Right lung (tissue), 5 donors: ENCODE results near the gene STOM. TPM values are rescaled to one million over a fixed set of nuclear protein-coding genes. Genes with fewer than 3 reads are reported as not detected.
"Not testable (repeated sequence)": the region's sequence is repeated elsewhere in the genome, so short reads cannot be mapped to it uniquely, and the experiment has no call there.

Experiments used
- DNase-seq, 2 donors: peaks; one replicate each; pipeline ENCODE4 v3.0.0-alpha.2; 2013
- polyA plus RNA-seq, 5 donors: library from polyadenylated mRNA; unstranded; fragments of 120-200 nt; gene quantifications; one replicate each; pipeline versions ENCODE4 v1.2.1 to v1.2.3, GENCODE V29; 2013; ENCODE audit warnings: inconsistent platforms in 1 of 5, low replicate concordance in 1 of 5; ENCODE audit not compliant: insufficient read length in 5 of 5, insufficient read depth in 1 of 5

STOM gene
- polyA plus RNA-seq, 5 donors, result 97.4 to 131 (median 108) TPM

DNA sequence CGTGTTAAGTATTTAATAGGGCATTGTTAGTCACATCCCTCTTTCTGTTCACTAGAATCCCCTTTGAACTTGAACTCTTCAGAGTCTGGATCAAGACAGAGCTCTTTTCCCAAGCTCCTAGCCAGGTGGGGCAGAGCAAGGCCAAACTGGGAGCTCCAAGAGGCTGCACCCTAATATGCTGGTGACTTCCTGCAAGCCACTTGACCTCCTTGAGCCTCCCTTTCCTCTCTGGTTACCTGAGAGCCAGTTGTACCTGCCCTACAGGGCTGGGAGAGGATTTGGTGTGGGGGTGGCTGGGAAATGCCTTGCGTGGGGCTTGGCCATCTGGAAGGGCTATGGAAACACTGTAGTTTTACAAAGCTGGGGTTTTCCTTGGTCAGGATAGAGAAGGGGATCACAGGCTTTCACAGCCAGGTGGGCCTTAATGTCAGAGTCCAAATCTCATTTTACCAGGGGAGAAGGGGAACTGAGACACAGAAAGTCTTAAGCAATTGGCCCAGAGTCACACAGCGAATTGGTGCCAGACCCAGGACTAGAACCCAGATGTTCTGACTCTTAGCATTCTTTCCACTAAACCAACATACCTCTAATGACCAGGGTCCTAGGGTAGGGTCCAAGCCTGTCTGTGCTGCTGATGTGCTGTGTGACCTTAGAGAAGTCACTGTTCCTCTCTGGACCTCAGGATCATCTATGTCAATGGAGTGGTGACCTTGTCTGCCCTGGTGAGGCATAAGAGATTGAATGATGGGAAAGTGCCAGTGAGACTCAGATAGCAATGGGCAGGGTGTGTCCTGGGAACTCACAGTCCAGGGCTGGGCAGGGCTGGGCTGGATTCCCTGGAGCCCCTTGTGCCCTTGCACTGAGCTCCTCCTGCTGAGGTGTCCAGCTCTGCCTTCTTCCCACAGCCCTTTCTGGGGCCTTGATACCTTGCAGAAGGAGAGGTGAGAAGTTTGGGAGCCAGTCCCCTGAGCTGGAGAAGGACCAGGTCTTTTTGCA lies 66.3 kb downstream of the STOM start:
- no peak for DNase-seq

DNA sequence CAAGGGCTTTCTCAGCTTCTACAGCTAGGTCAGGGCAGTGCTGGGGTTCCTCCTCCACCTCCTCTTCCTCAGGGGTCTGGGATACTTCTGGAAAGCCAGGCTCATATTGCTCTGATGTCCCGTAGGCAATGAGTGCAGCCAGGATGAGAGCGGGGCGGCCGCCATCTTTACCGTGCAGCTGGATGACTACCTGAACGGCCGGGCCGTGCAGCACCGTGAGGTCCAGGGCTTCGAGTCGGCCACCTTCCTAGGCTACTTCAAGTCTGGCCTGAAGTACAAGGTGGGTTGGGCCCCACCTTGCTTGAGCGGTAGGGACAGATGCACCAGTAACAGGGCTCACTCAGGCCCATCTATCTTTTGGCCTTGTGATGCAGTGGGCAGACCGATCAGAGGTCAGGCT lies 67.3 kb downstream of the STOM start:
- no peak for DNase-seq

DNA sequence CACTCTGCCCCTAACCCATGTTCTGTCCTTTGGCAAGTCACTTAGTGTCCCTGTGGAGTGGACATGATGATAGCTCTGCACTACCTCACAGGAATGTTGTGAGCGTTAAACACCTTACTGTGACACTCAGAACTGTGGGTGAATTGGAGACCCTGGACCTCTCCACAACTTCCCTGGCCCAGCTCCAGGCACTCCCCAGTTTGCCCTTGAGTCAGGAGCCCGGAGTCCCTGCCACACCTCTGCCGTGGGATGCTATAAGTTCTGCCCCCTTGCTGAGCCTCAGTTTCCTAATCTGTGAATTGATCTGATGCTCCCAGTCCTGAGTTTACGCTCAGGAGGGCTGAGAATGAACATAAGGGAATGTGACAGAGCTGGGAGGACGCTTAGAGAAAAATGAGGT lies 67.7 kb downstream of the STOM start:
- DNase-seq, result no peak

DNA sequence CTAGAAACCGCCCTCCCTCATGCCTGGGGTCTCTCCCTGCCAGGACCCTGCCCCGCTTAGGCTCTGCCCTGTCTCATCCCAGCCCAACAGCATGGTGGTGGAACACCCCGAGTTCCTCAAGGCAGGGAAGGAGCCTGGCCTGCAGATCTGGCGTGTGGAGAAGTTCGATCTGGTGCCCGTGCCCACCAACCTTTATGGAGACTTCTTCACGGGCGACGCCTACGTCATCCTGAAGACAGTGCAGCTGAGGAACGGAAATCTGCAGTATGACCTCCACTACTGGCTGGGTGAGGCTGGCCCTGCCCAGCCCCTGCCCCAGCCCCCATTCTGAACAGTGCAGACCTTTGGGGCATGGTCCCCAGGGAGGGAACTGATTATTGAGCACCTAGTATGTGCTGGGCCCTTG lies 68.2 kb downstream of the STOM start:
- DNase-seq, result no peak

DNA sequence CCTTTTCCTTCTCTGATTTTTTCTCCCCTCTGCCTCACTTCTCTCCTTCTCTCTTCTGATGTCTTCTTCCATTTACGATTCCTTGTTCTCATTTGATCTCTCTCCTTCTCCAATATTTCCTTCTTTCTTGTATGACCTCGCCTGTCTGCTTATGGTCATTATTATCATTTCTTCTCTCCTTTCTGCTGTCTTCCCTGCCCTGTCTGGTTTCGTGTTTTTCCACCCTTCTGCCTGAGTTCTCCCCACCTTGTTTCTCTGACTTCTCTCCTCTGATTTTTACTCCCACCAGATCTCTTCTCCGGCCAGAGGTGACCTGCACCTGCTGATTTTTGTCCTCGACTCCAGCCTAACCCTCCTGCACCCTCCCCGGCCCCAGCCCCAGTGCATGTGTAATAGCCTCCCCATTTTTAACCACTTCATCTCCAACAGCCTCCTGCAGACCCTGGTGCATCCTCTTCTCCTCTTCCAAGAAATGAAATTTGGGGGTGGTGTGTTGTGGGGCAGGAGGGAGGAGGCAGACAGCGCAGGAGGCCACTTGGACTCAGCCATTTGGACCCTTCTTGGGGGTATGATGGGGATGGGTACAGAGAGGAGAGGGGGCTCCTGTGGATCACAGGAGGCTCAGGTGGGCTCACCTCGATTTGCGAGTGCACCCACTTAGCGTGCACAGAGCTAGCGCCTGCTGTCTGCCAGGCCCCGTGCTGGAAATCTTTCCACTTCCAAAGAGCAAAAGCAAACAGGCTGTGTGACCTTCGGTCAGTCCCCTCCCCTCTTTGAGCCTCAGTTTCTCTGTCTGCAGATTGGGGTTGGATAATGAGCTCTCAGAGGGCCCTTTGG lies 69.5 kb downstream of the STOM start:
- no peak for DNase-seq

DNA sequence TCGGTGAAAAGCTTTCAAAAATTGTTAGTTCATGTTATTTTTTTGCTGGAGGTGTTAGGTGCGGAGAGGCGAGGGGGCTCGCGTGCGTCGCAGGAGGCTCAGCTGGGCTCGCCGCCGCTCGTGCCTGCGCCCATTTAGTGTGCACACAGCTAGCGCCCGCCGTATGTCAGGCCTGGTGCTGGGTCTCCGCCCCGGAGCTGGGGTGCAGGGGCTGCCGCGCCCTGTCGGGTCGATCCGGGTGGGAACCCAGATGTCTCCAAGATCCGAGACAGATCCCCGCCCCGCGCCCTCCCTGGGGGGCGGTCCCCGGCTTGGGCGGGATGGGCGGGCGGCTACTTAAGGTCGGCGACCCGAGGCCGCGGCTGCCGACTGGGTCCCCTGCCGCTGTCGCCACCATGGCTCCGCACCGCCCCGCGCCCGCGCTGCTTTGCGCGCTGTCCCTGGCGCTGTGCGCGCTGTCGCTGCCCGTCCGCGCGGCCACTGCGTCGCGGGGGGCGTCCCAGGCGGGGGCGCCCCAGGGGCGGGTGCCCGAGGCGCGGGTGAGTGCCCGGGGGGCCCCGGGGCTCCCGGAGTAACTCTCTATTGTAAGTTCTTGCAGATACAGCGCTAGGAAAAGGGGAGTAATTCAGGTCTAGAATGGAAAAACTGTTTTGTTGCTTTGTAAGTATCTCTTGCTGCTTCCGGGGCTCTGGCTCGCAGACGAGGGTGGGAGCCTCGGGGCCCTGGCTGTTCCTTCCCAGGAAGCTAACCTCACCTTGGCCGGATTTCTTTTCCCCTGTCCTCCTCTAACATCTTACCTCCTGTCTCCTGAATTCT lies 70.4 kb downstream of the STOM start:
- no peak for DNase-seq

DNA sequence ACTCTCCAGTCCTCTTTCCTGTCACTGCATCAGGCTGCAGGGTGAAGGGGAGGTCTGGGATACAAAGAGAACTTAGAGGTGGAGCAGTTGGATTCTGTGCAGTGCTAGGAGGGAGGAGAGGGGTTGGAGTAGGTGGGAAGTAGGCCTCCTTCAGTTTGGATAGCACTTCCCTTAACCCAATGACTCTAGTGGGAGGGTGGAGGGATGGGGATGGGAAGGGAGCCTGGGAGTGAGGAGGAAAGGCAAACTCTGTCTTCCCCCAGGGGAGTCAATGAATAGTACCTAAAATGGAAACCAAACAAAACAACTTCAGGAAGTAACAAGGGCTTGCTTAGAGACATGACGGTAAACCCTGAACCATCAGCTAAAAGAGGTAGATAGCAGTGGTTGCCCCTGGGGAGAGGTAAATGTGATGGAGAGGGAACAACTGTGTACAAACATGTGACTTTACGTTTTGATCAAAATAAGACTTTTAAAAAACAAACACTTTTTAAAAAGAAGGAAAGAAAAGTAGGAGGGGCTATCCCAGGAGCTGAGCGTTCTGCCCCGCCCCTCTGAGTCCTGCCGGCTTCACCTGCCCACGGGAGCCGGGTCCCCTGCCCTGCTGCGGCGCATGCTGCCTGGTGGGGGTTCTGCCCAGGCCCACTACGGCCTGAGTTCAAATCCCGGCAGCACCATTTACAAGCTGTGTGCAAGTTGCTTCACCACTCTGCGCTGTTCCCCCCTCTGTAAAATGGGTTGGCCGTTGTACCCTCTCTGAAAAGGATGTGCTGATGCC lies 71.2 kb downstream of the STOM start:
- no peak for DNase-seq

DNA sequence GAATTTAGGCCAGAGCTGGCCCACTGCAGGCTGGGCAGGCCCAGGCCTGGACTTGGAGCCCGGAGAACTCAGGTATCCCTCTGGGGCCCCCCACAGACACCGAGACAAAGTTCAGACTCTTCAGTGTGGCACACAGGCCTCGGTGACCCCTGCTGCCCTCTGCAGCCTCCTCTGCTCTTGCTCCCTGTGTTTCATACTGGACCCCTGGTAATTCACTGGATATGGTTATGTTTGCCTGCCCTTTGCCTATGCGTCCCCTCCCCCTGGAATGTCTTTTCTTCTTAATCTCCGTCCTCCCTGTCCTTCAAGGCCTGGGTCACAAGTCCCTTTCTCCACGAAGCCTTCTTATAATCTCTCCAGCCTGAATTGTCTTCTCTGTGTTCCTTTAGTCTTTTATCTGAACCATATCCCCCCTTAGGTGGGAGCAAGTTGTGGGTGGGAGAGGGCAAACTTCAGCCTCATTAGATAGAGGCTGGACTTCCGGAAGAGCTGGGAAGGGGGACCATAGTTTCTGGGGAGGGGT lies 72.0 kb downstream of the STOM start:
- no peak for DNase-seq

DNA sequence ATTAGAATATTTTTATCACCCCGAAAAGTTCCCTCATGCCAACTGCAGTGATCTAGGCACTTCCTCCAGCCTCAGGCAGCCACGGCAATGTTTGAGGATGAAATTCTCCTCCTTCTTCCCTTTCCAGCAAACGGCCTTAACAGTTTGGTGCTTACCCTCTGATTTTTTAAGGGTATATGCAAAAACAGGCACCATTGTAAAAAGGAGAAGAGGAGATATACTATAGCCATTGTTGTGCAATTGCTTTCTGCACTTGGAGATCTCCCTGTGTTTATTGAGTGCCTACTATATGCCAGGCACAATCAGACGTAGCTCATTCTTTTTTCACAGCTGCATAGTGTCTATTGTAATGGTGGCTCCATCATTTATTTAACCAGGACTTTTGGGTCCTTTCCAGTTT lies 72.7 kb downstream of the STOM start:
- DNase-seq, result no peak

DNA sequence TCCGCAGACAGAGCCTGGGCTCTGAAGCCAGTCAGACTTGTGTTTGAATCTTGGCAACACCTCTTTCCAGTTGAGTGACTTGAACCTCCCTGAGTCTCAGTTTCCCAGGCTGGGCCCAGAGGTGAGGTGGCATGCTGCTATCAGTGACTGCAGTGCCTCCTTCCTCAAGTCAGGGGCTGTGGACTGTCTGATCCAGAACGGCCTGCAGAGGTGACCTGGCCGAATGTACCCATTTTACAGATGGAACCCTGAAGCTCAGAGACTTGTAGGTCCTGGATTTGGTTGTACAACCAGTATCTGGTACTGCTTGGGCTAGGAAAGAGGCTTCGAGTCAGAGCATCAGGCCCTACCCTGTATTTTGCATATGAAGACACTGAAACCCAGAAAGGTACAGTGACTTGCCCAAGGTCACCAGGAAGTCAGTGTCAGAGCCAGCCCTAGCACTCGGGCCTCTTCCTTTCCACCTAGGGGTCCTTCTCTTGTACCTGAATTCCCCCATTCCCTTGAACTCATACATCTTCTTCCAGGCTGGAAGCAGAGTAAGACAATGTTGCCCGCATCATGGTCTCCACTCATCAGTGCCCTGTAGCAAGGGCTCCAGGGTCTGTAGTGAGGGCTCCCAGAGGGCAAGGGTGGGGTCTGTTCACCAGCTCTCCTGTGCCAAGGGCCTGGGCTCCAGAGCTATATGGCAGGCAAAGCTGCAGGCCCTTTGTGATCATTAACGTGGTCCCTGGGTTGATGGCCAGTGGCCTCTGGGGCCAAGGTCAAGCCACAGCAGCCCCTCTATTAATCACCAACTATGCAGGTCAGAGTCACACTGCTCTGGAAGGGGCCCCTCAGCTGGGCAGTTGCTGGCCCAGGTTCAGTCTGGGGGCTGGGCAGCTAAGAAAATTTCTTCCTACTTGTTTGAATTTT lies 73.6 kb downstream of the STOM start:
- no peak for DNase-seq

DNA sequence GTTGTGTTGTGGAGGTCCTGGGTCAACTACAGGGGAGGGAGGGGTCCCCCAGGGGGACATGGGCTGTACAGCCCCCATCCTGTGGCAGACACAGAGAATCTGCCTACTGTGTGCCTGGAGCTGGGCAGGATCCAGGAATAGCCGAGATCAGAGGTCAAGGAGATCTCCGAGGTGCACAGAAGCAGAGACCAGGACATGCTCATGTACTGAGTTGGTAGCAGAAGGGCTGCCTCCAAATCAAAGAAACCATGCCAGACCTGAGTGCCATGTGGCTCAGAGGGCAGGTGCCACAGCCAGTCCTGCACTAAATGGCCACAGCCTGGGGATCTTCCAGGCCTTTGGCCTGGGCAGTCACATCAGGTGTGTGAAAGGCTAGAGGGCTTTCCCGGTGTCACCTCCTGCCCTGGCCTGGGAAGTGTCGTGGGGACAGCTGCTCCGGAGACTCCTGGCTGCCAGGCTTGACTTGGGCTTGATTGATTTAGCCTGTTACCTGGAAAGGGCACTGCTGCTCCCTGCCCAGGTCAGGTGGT lies 74.3 kb downstream of the STOM start:
- no peak for DNase-seq

DNA sequence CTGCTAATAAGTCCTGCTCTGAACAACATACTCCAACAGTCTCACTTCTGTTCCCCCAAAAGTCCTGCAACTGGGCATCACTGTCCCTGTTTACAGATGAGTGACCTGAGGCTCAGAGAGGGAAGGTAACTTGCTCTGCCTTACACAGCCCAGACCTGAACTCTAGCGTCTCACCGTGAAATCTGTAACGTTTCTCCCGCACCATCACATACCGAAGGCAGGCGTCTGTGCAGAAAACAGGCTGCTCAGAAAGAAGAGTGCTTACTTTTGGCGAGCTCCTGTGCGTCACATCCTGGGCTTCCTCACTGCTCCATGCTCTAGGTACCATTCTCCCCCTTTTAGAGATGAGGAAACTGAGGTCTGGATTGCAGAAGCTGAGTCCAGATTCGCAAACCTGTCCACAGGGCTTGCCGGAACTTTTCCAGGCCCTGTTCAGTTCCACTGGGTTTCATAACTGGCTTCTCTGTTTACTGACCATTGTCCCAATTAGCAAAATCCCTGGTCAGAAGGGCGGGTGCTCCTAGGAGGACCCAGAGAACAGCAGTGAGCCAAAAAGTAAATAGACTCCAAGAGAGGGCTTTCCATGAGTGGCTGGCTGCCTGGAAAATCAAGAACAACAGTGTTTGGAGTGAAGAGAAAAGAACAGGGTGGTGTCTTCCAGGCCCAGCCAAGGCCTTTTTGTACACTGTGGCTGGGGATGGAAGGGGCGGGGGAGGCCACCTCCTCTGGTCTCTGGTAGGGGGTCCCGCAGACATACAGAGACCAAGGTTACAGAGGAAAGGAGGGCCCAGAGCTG lies 75.0 kb downstream of the STOM start:
- DNase-seq, result no peak

DNA sequence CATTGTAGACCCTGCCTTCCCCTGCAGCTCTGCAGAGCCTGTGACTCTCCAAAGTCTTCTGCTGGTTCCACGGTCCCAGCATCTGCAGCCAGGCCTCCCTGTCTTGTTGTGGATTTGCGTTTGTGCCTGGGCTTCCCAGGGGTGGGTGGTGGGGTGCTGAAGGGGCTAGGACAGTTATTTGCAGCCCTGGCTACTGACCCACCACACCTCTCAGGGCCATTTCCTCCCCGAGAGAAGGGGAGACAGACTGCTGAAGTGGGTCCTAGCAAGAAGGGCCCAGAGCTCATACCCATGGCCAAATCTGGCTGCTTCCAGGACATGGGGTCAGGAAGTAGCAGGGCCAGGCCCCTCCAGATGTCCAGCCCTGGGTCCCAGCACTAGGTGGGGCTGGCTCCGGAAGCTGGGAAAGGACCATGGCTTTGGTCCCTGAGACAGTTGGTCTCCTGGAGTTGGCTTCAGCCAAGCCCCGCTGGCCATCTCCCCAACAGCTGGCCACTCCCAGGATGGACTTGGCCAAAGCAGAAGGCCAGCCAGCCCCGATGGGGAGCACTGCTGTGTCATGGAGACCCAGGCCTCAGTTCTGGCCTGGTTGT lies 75.8 kb downstream of the STOM start:
- no peak for DNase-seq

DNA sequence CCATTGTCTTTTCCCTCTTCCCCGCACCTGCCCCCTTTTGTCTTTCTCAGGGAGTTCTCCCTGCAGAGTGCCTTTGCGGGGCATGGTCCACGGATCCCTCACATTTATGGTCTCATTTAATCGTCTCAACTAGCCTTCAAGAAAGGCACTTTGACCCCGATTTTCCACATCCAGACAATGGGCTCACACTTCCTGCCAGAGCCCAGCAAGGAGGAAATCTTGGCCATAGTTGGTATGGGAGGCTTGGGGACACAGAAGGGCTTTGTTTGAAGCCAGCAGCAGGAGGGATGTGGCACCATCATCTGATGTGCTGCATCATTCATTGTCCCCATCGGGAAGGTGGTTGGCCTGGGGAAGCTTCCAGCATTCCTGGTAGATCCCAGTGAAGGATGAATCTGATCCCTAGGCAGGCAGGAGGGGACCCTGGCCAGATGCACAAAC lies 77.2 kb downstream of the STOM start:
- no peak for DNase-seq

DNA sequence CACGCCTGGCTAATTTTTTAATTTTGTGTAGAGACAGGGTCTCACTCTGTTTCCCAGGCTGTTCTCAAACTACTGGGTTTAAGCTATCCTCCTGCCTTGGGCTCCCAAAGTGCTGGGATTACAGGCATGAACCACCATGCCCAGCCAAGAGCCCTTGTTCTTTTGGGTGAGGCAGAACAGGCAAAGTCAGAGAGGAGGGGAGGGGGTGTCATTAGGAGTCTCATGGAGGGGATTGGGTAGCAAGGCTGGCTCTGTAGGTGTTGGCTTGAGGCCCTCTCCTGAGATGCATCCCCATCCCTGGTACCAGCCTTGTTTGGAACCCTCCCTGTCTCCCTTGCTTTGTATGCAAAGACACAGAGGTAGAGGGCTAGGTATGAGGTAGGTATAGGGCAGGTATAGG lies 78.0 kb downstream of the STOM start:
- no peak for DNase-seq

DNA sequence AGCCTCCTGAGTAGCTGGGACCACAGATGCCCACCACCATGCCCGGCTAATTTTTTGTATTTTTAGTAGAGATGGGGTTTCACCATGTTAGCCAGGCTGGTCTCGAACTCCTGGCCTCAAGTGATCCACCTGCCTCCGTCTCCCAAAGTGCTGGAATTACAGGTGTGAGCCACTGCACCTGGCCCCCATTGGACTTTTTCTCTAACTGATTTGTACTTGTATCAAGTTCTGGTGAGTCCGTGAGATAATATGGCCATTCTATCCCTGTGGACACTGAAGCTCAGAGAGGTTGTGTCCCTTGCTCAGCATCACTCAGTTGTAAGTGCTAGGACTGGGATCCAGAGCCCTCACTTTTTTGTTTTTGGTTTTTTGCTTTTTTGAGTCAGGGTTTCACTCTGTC lies 78.5 kb downstream of the STOM start:
- not testable (repeated sequence) for DNase-seq

DNA sequence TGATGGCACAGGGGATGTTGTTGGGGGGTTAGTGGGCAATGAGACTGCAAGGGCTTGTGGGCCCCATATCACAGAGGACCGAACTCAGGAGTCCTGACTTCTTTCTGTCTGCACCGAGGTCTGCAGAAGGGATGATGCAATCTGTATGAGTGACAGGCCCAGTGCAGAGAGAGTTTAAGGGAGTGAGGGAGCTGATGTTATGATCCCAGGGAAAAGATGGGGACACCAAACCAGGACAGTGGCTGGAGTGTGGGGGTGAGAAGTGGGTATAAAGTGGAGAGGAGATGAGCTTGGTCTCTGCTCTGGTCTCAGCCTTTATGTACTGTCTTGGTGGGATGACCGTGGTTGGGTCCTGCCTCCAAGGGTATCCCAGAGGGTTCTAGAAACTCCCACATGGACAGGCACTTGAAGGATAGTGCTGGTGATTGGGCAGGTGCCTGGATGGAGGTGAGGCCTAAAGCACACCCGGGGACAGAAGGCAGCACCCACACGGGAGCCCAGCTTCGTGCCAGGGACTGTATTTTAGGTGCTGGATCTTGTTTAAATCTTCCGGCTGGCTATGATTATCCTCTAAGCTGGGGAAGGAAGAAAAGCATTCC lies 80.2 kb downstream of the STOM start:
- DNase-seq, result no peak
